ENCODE data around the gene ACBD4. TPM values are rescaled to one million over a fixed set of nuclear protein-coding genes. Genes with fewer than 3 reads are reported as not detected.

ACBD4 gene
- total and polyA plus RNA-seq, 4 donors = 4.4 to 51.4 (median 44.9) TPM

DNA sequence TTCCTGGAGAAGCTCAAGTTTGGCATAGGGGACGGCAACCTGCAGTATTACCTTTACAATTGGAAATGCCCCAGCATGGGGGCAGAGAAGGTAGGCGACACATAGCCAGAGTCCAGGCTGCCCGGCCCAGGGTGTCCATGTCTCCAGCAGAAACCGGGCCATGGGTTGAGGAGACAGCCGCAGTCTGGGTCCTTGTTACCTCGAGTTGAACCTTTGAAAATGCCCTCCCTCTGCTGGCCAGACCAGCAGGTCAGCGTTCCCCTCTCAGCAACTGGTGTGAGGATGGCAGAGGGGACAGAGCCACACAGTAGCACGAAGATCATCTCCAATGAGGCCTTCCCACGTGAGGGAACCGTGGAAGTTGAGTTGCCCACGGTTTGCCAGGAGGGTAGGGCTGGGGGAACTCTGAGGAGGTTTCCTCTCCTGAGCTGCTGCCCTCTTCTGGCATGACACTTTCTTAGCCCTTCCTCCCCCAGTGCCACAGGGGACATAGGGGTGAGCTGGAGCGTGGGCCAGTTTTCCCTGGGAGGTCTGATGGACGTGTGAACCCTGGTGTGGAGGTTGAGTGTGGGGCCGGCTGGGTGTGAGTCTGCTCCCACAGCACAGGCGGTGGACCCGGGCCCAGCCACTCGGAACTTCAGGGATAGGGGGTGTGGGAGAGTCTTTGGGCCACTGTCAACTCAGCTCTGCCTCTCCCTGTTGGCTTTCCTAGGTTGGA lies 30.4 kb upstream of the ACBD4 start:
- TF ChIP-seq RXRA (IDR thresholded peaks at IDR 0.05) (no peak), RAD21 (IDR thresholded peaks at IDR 0.05) (no peak), TAF1 (conservative IDR thresholded peaks at IDR 0.05) (no peak), FOXA1 (IDR thresholded peaks at IDR 0.05) (no peak), EGR1 (IDR thresholded peaks at IDR 0.05; ENCODE audit: low read depth in 2 of 2) (no peak)
- TF ChIP-seq, protein P1, sequence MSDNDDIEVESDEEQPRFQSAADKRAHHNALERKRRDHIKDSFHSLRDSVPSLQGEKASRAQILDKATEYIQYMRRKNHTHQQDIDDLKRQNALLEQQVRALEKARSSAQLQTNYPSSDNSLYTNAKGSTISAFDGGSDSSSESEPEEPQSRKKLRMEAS (IDR thresholded peaks at IDR 0.05) = no peak
- Histone ChIP-seq H3K9me3 (ENCODE audit: control insufficient read depth in 4 of 4, low read length in 3 of 4) (no peaks in the 10 kb centered on the region), H3K9ac (ENCODE audit: low read depth in 1 of 2, low read length in 2 of 2) (no peak overlapping the region), H3K27me3 (ENCODE audit: control insufficient read depth in 4 of 4, insufficient read depth in 4 of 4, low read length in 3 of 4) (no peaks in the 10 kb centered on the region), H3K36me3 (ENCODE audit: control insufficient read depth in 4 of 4, insufficient read depth in 3 of 4, low read depth in 1 of 4, low read length in 3 of 4) (peaks cover 16 to 68% (median 52%) of the 10 kb centered on the region in 4 donors), H3K4me1 (ENCODE audit: control insufficient read depth in 4 of 4, insufficient read depth in 4 of 4, low read length in 3 of 4) (no peaks in the 10 kb centered on the region), H3K4me3 (ENCODE audit: low read depth in 1 of 3, low read length in 3 of 3) (no peak overlapping the region), H3K27ac (ENCODE audit: low read depth in 1 of 2, low read length in 2 of 2) (no peak overlapping the region)
- DNase-seq (ENCODE audit: low spot score) = no peak
- WGBS = 89% methylated on average over 17 of the region's 17 CpGs

DNA sequence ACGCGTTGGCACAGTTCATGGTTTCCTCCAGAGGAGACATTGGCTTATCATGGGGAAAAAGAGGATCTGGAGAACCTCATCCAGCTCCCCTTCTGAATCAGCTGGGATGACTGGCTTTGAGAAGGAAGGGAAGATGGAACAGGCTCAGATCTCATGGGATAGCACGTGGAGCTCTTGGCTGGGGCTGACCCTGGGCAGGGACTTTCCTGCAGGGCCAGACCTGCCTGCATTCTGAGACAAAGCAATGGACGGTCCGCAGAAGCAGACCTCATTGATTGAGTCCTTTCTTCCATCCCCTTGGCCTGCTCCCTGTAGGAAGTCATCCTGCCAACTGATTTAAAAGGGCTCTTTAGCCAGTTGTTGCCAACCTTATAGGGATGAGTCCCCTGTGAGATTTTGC lies 29.4 kb upstream of the ACBD4 start:
- TF ChIP-seq FOXA1 (IDR thresholded peaks at IDR 0.05) (no peak), ZBTB33 (IDR thresholded peaks at IDR 0.05) (no peak), HNF4A (conservative IDR thresholded peaks at IDR 0.05) (no peak), JUND (IDR thresholded peaks at IDR 0.05) (no peak)
- WGBS = 92% methylated on average over 5 of the region's 5 CpGs
- H3K4me3 ChIP-seq (ENCODE audit: low read depth in 1 of 3, low read length in 3 of 3) = no peak overlapping the region
- H3K4me1 ChIP-seq (ENCODE audit: control insufficient read depth in 4 of 4, insufficient read depth in 4 of 4, low read length in 3 of 4) = no peaks in the 10 kb centered on the region
- no peak for DNase-seq (ENCODE audit: low spot score)
- no peaks in the 10 kb centered on the region for H3K9me3 ChIP-seq (ENCODE audit: control insufficient read depth in 4 of 4, low read length in 3 of 4)
- H3K27ac ChIP-seq (ENCODE audit: low read depth in 1 of 2, low read length in 2 of 2) = no peak overlapping the region
- H3K36me3 ChIP-seq (ENCODE audit: control insufficient read depth in 4 of 4, insufficient read depth in 3 of 4, low read depth in 1 of 4, low read length in 3 of 4) = peaks cover 16 to 68% (median 51%) of the 10 kb centered on the region in 4 donors
- no peaks in the 10 kb centered on the region for H3K27me3 ChIP-seq (ENCODE audit: control insufficient read depth in 4 of 4, insufficient read depth in 4 of 4, low read length in 3 of 4)
- no peak overlapping the region for H3K9ac ChIP-seq (ENCODE audit: low read depth in 1 of 2, low read length in 2 of 2)

- H3K9me3 ChIP-seq (ENCODE audit: control insufficient read depth in 4 of 4, low read length in 3 of 4) = no peaks in the 10 kb centered on the region
- DNase-seq (ENCODE audit: low spot score) = no peak
- peaks cover 16 to 66% (median 50%) of the 10 kb centered on the region in 4 donors for H3K36me3 ChIP-seq (ENCODE audit: control insufficient read depth in 4 of 4, insufficient read depth in 3 of 4, low read depth in 1 of 4, low read length in 3 of 4)
- no peak overlapping the region for H3K9ac ChIP-seq (ENCODE audit: low read depth in 1 of 2, low read length in 2 of 2)
- no peaks in the 10 kb centered on the region for H3K27me3 ChIP-seq (ENCODE audit: control insufficient read depth in 4 of 4, insufficient read depth in 4 of 4, low read length in 3 of 4)
- no peaks in the 10 kb centered on the region for H3K4me1 ChIP-seq (ENCODE audit: control insufficient read depth in 4 of 4, insufficient read depth in 4 of 4, low read length in 3 of 4)
- 84% methylated on average over 5 of the region's 5 CpGs for WGBS
- H3K4me3 ChIP-seq (ENCODE audit: low read depth in 1 of 3, low read length in 3 of 3) = no peak overlapping the region
- H3K27ac ChIP-seq (ENCODE audit: low read depth in 1 of 2, low read length in 2 of 2) = no peak overlapping the region
- TF ChIP-seq JUND (IDR thresholded peaks at IDR 0.05) = no peak
- no peak for TF ChIP-seq ZBTB33 (IDR thresholded peaks at IDR 0.05)
- no peak for TF ChIP-seq YY1 (IDR thresholded peaks at IDR 0.05)
- no peak for TF ChIP-seq FOXA1 (IDR thresholded peaks at IDR 0.05)
- no peak for TF ChIP-seq RAD21 (IDR thresholded peaks at IDR 0.05)
- no peak for TF ChIP-seq TAF1 (conservative IDR thresholded peaks at IDR 0.05)
- TF ChIP-seq FOXA2 (IDR thresholded peaks at IDR 0.05) = no peak
- TF ChIP-seq HNF4G (IDR thresholded peaks at IDR 0.05) = no peak
- no peak for TF ChIP-seq EGR1 (IDR thresholded peaks at IDR 0.05; ENCODE audit: low read depth in 2 of 2)
These were observed 28.9 kb upstream of the ACBD4 start for GRCh38 chr17:45106582-45106981.
